PFSK-1 (cell line): ENCODE measurements around the gene EHD1.

Source experiments
- FOXP2 ChIP-seq: optimal IDR thresholded peaks from 2 replicates; pipeline ENCODE3; 2011; ENCODE audit warnings: borderline replicate concordance, control low read depth, inconsistent platforms; ENCODE audit not compliant: insufficient read depth; ENCODE audit errors: extremely low read length, extremely low read depth
- POLR2AphosphoS5 ChIP-seq: IDR thresholded peaks from 2 replicates; pipeline ENCODE4 v1.6.1; 2012; ENCODE audit warnings: low read depth, mild to moderate bottlenecking, control low read depth, low read length, moderate library complexity
- REST ChIP-seq, 2 experiments: IDR thresholded peaks; 2 replicates each; pipeline versions ENCODE4 v1.6.1 to v1.8.0; 2011 to 2012; ENCODE audit warnings: low read depth in 2 of 2, low read length in 2 of 2, control low read depth in 1 of 2, inconsistent platforms in 1 of 2, mild to moderate bottlenecking in 1 of 2, moderate library complexity in 1 of 2; ENCODE audit not compliant: insufficient read depth in 1 of 2
- SIN3A ChIP-seq: IDR thresholded peaks from 2 replicates; pipeline ENCODE4 v1.6.1; 2012; ENCODE audit warnings: mild to moderate bottlenecking, low read length, moderate library complexity, borderline replicate concordance; ENCODE audit not compliant: insufficient read depth
- TAF1 ChIP-seq: IDR thresholded peaks from 2 replicates; pipeline ENCODE4 v1.6.1; 2012; ENCODE audit warnings: low read length, control low read depth, borderline replicate concordance; ENCODE audit not compliant: insufficient read depth

The EHD1 gene

GRCh38 chr11:64826062-64826461 lies 52.4 kb downstream of the EHD1 start:
- TF ChIP-seq SIN3A: no peak

- TF ChIP-seq REST (IDR thresholded peaks at IDR 0.05; ENCODE audit: insufficient read depth in 1 of 2, low read depth in 2 of 2, low read length in 2 of 2) (no peak), POLR2AphosphoS5 (no peak), FOXP2 (no peak), TAF1 (no peak), SIN3A (no peak)
These were observed 54.8 kb downstream of the EHD1 start for GRCh38 chr11:64823568-64824119.

DNA sequence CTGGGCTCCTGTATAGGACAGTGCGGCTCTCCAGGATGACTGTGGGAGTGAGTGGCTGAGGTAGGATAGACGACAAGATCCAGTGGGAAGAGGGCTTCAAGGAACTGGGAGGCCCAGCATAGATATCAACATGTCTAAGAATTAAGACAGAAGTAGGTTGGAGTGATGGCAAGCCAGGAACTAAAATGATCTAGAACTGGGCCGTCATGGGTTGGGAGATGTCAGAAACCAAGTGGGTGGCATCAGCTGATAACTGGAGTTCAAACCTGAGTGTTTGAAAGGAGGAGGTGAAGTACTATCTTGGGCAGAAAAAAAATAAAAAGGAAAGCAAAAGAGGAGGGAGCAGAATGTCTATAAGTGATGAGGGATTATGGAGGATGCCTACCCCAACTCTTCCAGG lies 60.9 kb downstream of the EHD1 start:
- TF ChIP-seq SIN3A (no peak), POLR2AphosphoS5 (no peak), REST (IDR thresholded peaks at IDR 0.05; ENCODE audit: insufficient read depth in 1 of 2, low read depth in 2 of 2, low read length in 2 of 2) (no peak), FOXP2 (no peak), TAF1 (no peak)

DNA sequence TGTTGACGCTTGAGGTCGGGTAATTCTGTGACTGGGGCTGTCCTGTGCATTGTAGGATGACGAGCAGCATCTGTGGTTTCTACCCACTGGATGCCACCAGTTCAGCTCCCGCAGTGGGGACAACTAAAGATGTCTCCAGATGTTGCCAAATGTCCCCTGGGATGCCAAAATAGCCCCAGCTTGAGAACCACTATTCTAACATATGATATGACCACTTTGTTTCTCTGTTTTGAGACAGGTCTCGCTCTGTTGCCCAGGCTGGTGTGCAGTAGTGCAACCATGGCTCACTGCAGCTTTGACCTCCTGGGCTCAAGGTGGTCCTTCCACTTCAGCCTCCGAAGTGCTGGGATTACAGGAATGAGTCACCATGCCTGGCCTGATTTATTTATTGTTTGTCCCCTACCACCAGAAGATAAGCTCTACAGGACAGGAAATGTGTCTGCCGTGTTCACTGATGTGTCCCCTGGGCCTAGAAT lies 63.7 kb downstream of the EHD1 start:
- TF ChIP-seq REST (IDR thresholded peaks at IDR 0.05; ENCODE audit: insufficient read depth in 1 of 2, low read depth in 2 of 2, low read length in 2 of 2): no peak
- TF ChIP-seq TAF1: no peak
- TF ChIP-seq SIN3A: no peak
- TF ChIP-seq POLR2AphosphoS5: no peak
- no peak for TF ChIP-seq FOXP2

GRCh38 chr11:64813826-64814225 lies 64.6 kb downstream of the EHD1 start:
- TF ChIP-seq TAF1 (no peak), POLR2AphosphoS5 (no peak), SIN3A (no peak), REST (IDR thresholded peaks at IDR 0.05; ENCODE audit: insufficient read depth in 1 of 2, low read depth in 2 of 2, low read length in 2 of 2) (no peak), FOXP2 (no peak)
